Stimulated activated naive CD8-positive, alpha-beta T cell treated with anti-CD3 and anti-CD28 coated beads, Interleukin-15, Interleukin-2, amounts not matched to agents 100 ng/mL and 50 ng/mL, for 24 hours (primary cell): ENCODE results near the gene C2CD2L.

Source experiments
- H3K27ac Mint-ChIP-seq: one replicate; pipeline ENCODE4 v1.8.0; 2021; ENCODE audit warnings: mild to moderate bottlenecking, mixed read lengths
- H3K27me3 Mint-ChIP-seq: one replicate; pipeline ENCODE4 v1.8.0; 2021; ENCODE audit warnings: mixed read lengths
- H3K36me3 Mint-ChIP-seq: one replicate; pipeline ENCODE4 v1.8.0; 2021; ENCODE audit warnings: low read depth, mixed read lengths
- H3K4me1 Mint-ChIP-seq: one replicate; pipeline ENCODE4 v1.8.0; 2021; ENCODE audit warnings: low read depth, mixed read lengths
- H3K4me3 Mint-ChIP-seq: one replicate; pipeline ENCODE4 v1.8.0; 2021; ENCODE audit warnings: mild to moderate bottlenecking, mixed read lengths
- H3K9me3 Mint-ChIP-seq: one replicate; pipeline ENCODE4 v1.8.0; 2021; ENCODE audit warnings: mixed read lengths

C2CD2L gene

DNA sequence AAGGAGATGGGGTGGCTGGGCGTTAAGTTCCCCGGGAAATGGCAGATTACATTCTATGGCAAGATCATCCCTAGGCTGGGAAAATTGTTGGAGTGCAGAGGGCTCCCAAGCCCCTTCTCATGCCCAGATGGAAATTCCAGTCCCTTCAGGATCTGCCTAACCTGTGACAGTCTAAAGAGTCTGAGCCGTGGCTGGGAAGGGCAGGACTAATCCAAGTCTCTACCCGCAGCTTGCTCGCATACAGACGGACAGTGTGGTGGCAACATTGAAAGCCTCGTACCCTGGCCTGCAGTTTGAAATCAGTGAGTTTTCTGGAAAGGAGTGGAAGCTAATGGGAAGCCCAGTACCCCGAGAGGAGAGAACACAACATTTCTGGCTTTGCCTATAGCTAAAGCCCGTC, 18.7 kb upstream of the C2CD2L start:
- no peaks in the 10 kb centered on the region for H3K27me3 Mint-ChIP-seq
- no peak overlapping the region for H3K27ac Mint-ChIP-seq
- H3K36me3 Mint-ChIP-seq = peaks cover 17% of the 10 kb centered on the region
- no peak overlapping the region for H3K4me3 Mint-ChIP-seq
- H3K9me3 Mint-ChIP-seq = no peaks in the 10 kb centered on the region
- H3K4me1 Mint-ChIP-seq = peaks cover 48% of the 10 kb centered on the region

DNA sequence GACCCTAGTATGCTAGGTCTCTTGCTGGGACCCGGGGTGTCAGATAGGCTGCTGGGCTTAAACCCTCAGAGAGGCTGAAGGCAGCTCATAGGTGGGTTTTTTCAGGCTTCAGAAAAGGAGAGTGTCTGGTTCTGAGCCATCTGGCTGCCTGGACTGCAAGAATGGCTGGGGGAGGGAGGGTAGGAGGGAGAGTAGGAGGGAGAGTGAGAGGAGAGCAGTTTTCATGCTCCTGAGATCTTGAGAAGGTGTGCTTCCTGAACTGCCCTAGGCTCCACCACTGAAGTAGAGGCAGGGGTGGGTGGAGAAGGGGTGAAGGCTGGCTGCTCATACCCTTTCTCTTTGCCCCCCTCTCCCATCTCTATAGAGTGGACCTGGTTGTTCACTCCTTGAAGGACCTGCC, 17.8 kb upstream of the C2CD2L start:
- peaks cover 52% of the 10 kb centered on the region for H3K4me1 Mint-ChIP-seq

GRCh38 chr11:119091178-119091577, 16.0 kb upstream of the C2CD2L start:
- H3K36me3 Mint-ChIP-seq = peaks cover 30% of the 10 kb centered on the region
- H3K4me1 Mint-ChIP-seq = peaks cover 47% of the 10 kb centered on the region
- H3K9me3 Mint-ChIP-seq = no peaks in the 10 kb centered on the region
- no peak overlapping the region for H3K27ac Mint-ChIP-seq
- no peaks in the 10 kb centered on the region for H3K27me3 Mint-ChIP-seq
- H3K4me3 Mint-ChIP-seq = no peak overlapping the region

More for the DNA sequence above, 17.8 kb upstream of the C2CD2L start:
- H3K27ac Mint-ChIP-seq = no peak overlapping the region
- no peaks in the 10 kb centered on the region for H3K9me3 Mint-ChIP-seq
- H3K36me3 Mint-ChIP-seq = peaks cover 25% of the 10 kb centered on the region
- no peaks in the 10 kb centered on the region for H3K27me3 Mint-ChIP-seq
- H3K4me3 Mint-ChIP-seq = no peak overlapping the region

GRCh38 chr11:119091966-119092879, 14.9 kb upstream of the C2CD2L start:
- Mint-ChIP-seq H3K4me3 (peak overlapping the region; percentile 92), H3K9me3 (no peaks in the 10 kb centered on the region), H3K27ac (peak overlapping the region; percentile 60), H3K27me3 (no peaks in the 10 kb centered on the region), H3K36me3 (peaks cover 39% of the 10 kb centered on the region), H3K4me1 (peaks cover 43% of the 10 kb centered on the region)

DNA sequence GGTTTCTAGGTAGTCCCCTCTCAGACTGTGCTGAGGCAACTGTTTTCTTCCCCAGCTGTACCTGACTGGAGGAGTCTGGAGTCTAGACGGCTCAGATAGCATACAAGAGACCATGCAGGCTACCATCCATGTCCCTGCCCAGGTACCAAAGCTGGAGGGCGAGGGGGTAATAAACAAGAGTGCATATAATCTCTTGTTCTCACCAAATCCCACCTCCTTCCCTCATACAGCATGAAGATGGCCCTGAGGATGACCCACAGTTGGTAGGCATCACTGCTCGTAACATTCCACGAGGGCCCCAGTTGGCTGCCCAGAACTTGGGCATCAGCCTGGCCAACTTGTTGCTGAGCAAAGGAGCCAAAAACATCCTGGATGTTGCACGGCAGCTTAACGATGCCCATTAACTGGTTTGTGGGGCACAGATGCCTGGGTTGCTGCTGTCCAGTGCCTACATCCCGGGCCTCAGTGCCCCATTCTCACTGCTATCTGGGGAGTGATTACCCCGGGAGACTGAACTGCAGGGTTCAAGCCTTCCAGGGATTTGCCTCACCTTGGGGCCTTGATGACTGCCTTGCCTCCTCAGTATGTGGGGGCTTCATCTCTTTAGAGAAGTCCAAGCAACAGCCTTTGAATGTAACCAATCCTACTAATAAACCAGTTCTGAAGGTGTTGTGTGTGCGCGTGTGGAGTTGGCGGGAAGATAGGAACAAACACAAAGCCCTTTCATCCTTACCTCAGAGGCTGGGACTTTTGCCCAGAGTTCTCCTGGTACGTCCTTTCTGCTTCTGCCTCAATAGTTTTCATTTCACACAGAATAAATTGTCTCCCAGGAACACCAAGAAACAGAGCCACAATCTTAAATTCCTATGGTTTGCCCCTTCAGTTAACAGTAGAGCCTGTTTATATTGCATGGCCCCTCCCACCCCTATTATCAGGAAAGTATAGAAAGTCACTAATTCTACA, 14.0 kb upstream of the C2CD2L start:
- H3K27me3 Mint-ChIP-seq = no peaks in the 10 kb centered on the region
- peaks cover 48% of the 10 kb centered on the region for H3K36me3 Mint-ChIP-seq
- H3K4me3 Mint-ChIP-seq = peak overlapping the region; percentile 92
- H3K4me1 Mint-ChIP-seq = peaks cover 37% of the 10 kb centered on the region
- H3K9me3 Mint-ChIP-seq = no peaks in the 10 kb centered on the region
- H3K27ac Mint-ChIP-seq = peak overlapping the region; percentile 82

- Mint-ChIP-seq H3K27ac (peak overlapping the region; percentile 94), H3K4me3 (peak overlapping the region; percentile 92), H3K36me3 (peaks cover 58% of the 10 kb centered on the region), H3K27me3 (no peaks in the 10 kb centered on the region), H3K9me3 (no peaks in the 10 kb centered on the region), H3K4me1 (peaks cover 42% of the 10 kb centered on the region)
These were observed 13.0 kb upstream of the C2CD2L start for GRCh38 chr11:119093942-119094815.

- Mint-ChIP-seq H3K36me3 (peaks cover 61% of the 10 kb centered on the region), H3K4me1 (peaks cover 44% of the 10 kb centered on the region)
These were observed 12.4 kb upstream of the C2CD2L start for GRCh38 chr11:119094816-119095065.

GRCh38 chr11:119095066-119095880, 11.9 kb upstream of the C2CD2L start:
- Mint-ChIP-seq H3K4me3 (peak overlapping the region; percentile 92), H3K4me1 (peaks cover 49% of the 10 kb centered on the region), H3K27ac (peak overlapping the region; percentile 94), H3K36me3 (peaks cover 64% of the 10 kb centered on the region), H3K27me3 (no peaks in the 10 kb centered on the region), H3K9me3 (no peaks in the 10 kb centered on the region)

More at GRCh38 chr11:119094816-119095065, 12.4 kb upstream of the C2CD2L start:
- peak overlapping the region; percentile 92 for H3K4me3 Mint-ChIP-seq
- H3K27ac Mint-ChIP-seq = peak overlapping the region; percentile 94
- no peaks in the 10 kb centered on the region for H3K9me3 Mint-ChIP-seq
- H3K27me3 Mint-ChIP-seq = no peaks in the 10 kb centered on the region

- H3K9me3 Mint-ChIP-seq = no peaks in the 10 kb centered on the region
- peak overlapping the region; percentile 46 for H3K27ac Mint-ChIP-seq
- H3K36me3 Mint-ChIP-seq = peaks cover 45% of the 10 kb centered on the region
- H3K4me1 Mint-ChIP-seq = peaks cover 48% of the 10 kb centered on the region
- no peaks in the 10 kb centered on the region for H3K27me3 Mint-ChIP-seq
- peak overlapping the region; percentile 88 for H3K4me3 Mint-ChIP-seq
These were observed 7.4 kb upstream of the C2CD2L start for GRCh38 chr11:119099711-119100110.

DNA sequence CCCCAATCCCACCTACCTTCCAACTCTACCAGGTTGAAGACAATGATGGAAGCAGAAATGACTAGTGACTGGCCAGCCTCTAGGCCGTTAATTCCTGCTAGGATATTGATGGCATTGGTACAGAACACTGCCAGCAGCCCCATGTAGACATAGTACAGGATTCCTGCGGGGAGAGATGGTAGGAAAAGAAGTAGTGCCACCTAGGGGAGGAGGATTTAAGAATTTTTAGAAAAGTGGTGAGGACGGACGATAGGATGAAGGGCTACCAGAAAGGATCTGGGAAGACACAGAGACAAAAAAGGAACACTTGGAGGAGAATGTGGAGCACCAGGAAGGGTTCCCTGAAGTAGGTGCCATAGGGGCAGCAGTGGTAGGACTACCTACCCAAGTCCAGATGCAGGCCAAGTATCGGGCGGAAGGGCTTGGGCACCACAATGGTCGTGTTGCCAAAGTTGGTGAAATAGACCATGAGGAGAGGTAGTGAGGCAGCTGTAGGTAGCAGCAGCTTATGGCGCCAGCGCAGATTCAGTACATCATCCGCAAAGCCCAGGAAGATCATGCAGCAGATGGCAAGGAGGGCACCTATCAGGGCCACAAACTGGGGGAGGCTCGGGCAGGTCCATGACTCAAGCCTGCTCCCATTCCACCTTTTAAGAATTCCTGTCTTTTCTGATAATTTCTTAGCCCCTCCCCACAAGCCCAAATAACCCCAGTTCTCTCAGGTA, 6.7 kb upstream of the C2CD2L start:
- Mint-ChIP-seq H3K27me3 (no peaks in the 10 kb centered on the region), H3K4me3 (peak overlapping the region; percentile 88), H3K4me1 (peaks cover 46% of the 10 kb centered on the region), H3K27ac (peak overlapping the region; percentile 96), H3K9me3 (no peaks in the 10 kb centered on the region), H3K36me3 (peaks cover 40% of the 10 kb centered on the region)

GRCh38 chr11:119100994-119101758, 6.0 kb upstream of the C2CD2L start:
- peaks cover 42% of the 10 kb centered on the region for H3K4me1 Mint-ChIP-seq
- H3K9me3 Mint-ChIP-seq = no peaks in the 10 kb centered on the region
- H3K36me3 Mint-ChIP-seq = peaks cover 39% of the 10 kb centered on the region
- H3K27me3 Mint-ChIP-seq = no peaks in the 10 kb centered on the region
- peak overlapping the region; percentile 88 for H3K4me3 Mint-ChIP-seq
- peak overlapping the region; percentile 96 for H3K27ac Mint-ChIP-seq

GRCh38 chr11:119101759-119102423, 5.3 kb upstream of the C2CD2L start, which contains the start of gene DPAGT1:
TSS of gene DPAGT1 (minus strand) at chr11:119101853. CDS start at chr11:119101655, 198 bp downstream.
- Mint-ChIP-seq H3K27ac (peak within 1 kb of the TSS; percentile 96), H3K9me3 (no peaks in the 10 kb centered on the region), H3K4me3 (peak within 1 kb of the TSS; percentile 88), H3K27me3 (no peaks in the 10 kb centered on the region), H3K36me3 (peaks cover 34% of the 10 kb centered on the region), H3K4me1 (peaks cover 46% of the 10 kb centered on the region)
